ENCODE data around the gene DYNLT1.
"Not testable (repeated sequence)": the region's sequence is repeated elsewhere in the genome, so short reads cannot be mapped to it uniquely, and the experiment has no call there.

Gene DYNLT1

GRCh38 chr6:158661156-158661685 is 16.7 kb upstream of the DYNLT1 start:
- TF ChIP-seq CTCF (conservative IDR thresholded peaks at IDR 0.05; ENCODE audit: low read length): 0 out of 2 replicates have a peak, but pooled peaks have one; percentile 10
- TF ChIP-seq EZH2phosphoT487 (IDR thresholded peaks at IDR 0.05; ENCODE audit: borderline replicate concordance): no peak
- H3F3A ChIP-seq (ENCODE audit: low read depth): no peaks in the 10 kb centered on the region
- peaks cover 81% of the 10 kb centered on the region for H3K27me3 ChIP-seq (ENCODE audit: insufficient read depth, low read length, poor library complexity, severe bottlenecking)
- H3K4me2 ChIP-seq (ENCODE audit: low read depth, low read length, poor library complexity, severe bottlenecking): no peak overlapping the region
- H3K79me2 ChIP-seq (ENCODE audit: insufficient read depth, low read length): no peaks in the 10 kb centered on the region
- no peak overlapping the region for H3K9ac ChIP-seq (ENCODE audit: low read depth, low read length, poor library complexity, severe bottlenecking)
- no peaks in the 10 kb centered on the region for H3K36me3 ChIP-seq (ENCODE audit: insufficient read depth, low read length)
- H2AFZ ChIP-seq (ENCODE audit: low read length): no peak overlapping the region
- no peaks in the 10 kb centered on the region for H3K4me1 ChIP-seq (ENCODE audit: insufficient read depth, low read length, poor library complexity, severe bottlenecking)
- no peak overlapping the region for H3K4me3 ChIP-seq (ENCODE audit: low read length, poor library complexity, severe bottlenecking)
- no peaks in the 10 kb centered on the region for H3K9me2 ChIP-seq (replicated peaks; ENCODE audit: low read depth, low read length)
- H4K20me1 ChIP-seq (ENCODE audit: insufficient read depth, low read length, poor library complexity, severe bottlenecking): no peaks in the 10 kb centered on the region
- H3K9me3 ChIP-seq (ENCODE audit: insufficient read depth, low read depth, low read length): no peaks in the 10 kb centered on the region

- no peaks in the 10 kb centered on the region for H3F3A ChIP-seq (ENCODE audit: low read depth)
- H4K20me1 ChIP-seq (ENCODE audit: insufficient read depth, low read length, poor library complexity, severe bottlenecking): no peaks in the 10 kb centered on the region
- no peaks in the 10 kb centered on the region for H3K4me1 ChIP-seq (ENCODE audit: insufficient read depth, low read length, poor library complexity, severe bottlenecking)
- H3K79me2 ChIP-seq (ENCODE audit: insufficient read depth, low read length): no peaks in the 10 kb centered on the region
- H3K36me3 ChIP-seq (ENCODE audit: insufficient read depth, low read length): no peaks in the 10 kb centered on the region
- no peaks in the 10 kb centered on the region for H3K9me2 ChIP-seq (replicated peaks; ENCODE audit: low read depth, low read length)
- H2AFZ ChIP-seq (ENCODE audit: low read length): no peak overlapping the region
- H3K4me2 ChIP-seq (ENCODE audit: low read depth, low read length, poor library complexity, severe bottlenecking): no peak overlapping the region
- no peaks in the 10 kb centered on the region for H3K9me3 ChIP-seq (ENCODE audit: insufficient read depth, low read depth, low read length)
- no peak overlapping the region for H3K9ac ChIP-seq (ENCODE audit: low read depth, low read length, poor library complexity, severe bottlenecking)
- H3K27me3 ChIP-seq (ENCODE audit: insufficient read depth, low read length, poor library complexity, severe bottlenecking): peaks cover 83% of the 10 kb centered on the region
- TF ChIP-seq EZH2phosphoT487 (IDR thresholded peaks at IDR 0.05; ENCODE audit: borderline replicate concordance) (no peak), CTCF (conservative IDR thresholded peaks at IDR 0.05; ENCODE audit: low read length) (peak; percentile 77)
- H3K4me3 ChIP-seq (ENCODE audit: low read length, poor library complexity, severe bottlenecking): no peak overlapping the region
Measured at GRCh38 chr6:158660333-158660754, 15.8 kb upstream of the DYNLT1 start.

GRCh38 chr6:158656986-158657385 is 12.4 kb upstream of the DYNLT1 start:
- H3K36me3 ChIP-seq (ENCODE audit: insufficient read depth, low read length); H3K4me2 ChIP-seq (ENCODE audit: low read depth, low read length, poor library complexity, severe bottlenecking); H2AFZ ChIP-seq (ENCODE audit: low read length): not testable (repeated sequence)

More at GRCh38 chr6:158656986-158657385, 12.4 kb upstream of the DYNLT1 start:
- not testable (repeated sequence) for H3F3A ChIP-seq (ENCODE audit: low read depth); H3K9me2 ChIP-seq (replicated peaks; ENCODE audit: low read depth, low read length); H3K4me3 ChIP-seq (ENCODE audit: low read length, poor library complexity, severe bottlenecking); H3K9me3 ChIP-seq (ENCODE audit: insufficient read depth, low read depth, low read length); H3K4me1 ChIP-seq (ENCODE audit: insufficient read depth, low read length, poor library complexity, severe bottlenecking); H3K79me2 ChIP-seq (ENCODE audit: insufficient read depth, low read length); H3K9ac ChIP-seq (ENCODE audit: low read depth, low read length, poor library complexity, severe bottlenecking); H4K20me1 ChIP-seq (ENCODE audit: insufficient read depth, low read length, poor library complexity, severe bottlenecking)
- peaks cover 74% of the 10 kb centered on the region for H3K27me3 ChIP-seq (ENCODE audit: insufficient read depth, low read length, poor library complexity, severe bottlenecking)

Data from Loucy (cell line).